UCSD-AML1 (cell line): Measurements from ENCODE around the gene TRAF2.

Experiments used
- DNase-seq: peaks from one replicate; lab custom pipeline; 2025; ENCODE audit not compliant: unreplicated experiment; lab: John Stamatoyannopoulos, UW

Gene TRAF2

DNA sequence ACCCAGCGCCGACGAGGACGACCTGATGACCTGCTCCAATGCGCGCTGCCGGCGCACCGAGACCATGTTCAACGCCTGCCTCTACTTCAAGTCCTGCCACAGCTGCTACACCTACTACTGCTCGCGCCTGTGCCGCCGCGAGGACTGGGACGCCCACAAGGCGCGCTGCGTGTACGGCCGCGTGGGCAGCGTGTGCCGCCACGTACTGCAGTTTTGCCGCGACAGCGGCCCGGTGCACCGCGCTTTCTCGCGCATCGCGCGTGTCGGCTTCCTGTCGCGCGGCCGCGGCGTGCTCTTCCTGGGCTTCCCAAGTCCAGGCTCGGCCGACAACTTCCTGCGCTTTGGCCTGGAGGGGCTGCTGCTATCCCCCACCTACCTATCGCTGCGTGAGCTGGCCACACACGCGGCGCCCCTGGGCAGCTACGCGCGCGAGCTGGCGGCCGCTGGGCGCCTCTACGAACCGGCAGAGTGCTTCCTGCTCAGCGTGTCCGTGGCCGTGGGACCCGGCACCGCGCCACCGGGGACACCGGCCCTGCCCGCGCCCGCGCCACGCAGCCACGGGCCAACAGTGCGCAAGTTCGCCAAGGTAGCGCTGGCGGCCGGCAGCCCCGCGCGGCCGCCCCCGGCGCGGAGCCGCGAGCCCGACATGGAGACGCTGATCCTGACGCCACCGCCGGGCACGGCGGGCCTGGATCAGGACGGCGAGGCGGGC lies 39.8 kb upstream of the TRAF2 start:
- DNase-seq = no peak

GRCh38 chr9:136847088-136847825 lies 39.1 kb upstream of the TRAF2 start:
- peak; percentile 56 for DNase-seq

- peak; percentile 89 for DNase-seq
Observed at GRCh38 chr9:136847826-136848392, 38.4 kb upstream of the TRAF2 start.

GRCh38 chr9:136848393-136849037 lies 37.8 kb upstream of the TRAF2 start:
- DNase-seq = peak; percentile 74

- peak; percentile 99 for DNase-seq
Observed at GRCh38 chr9:136849038-136849959, 37.0 kb upstream of the TRAF2 start, which contains the start of gene PHPT1. PHPT1 (plus strand) TSS chr9:136849409; CDS start chr9:136849431, 22 bp downstream.

- DNase-seq = no peak
Observed at GRCh38 chr9:136849960-136850865, 36.1 kb upstream of the TRAF2 start.

DNA sequence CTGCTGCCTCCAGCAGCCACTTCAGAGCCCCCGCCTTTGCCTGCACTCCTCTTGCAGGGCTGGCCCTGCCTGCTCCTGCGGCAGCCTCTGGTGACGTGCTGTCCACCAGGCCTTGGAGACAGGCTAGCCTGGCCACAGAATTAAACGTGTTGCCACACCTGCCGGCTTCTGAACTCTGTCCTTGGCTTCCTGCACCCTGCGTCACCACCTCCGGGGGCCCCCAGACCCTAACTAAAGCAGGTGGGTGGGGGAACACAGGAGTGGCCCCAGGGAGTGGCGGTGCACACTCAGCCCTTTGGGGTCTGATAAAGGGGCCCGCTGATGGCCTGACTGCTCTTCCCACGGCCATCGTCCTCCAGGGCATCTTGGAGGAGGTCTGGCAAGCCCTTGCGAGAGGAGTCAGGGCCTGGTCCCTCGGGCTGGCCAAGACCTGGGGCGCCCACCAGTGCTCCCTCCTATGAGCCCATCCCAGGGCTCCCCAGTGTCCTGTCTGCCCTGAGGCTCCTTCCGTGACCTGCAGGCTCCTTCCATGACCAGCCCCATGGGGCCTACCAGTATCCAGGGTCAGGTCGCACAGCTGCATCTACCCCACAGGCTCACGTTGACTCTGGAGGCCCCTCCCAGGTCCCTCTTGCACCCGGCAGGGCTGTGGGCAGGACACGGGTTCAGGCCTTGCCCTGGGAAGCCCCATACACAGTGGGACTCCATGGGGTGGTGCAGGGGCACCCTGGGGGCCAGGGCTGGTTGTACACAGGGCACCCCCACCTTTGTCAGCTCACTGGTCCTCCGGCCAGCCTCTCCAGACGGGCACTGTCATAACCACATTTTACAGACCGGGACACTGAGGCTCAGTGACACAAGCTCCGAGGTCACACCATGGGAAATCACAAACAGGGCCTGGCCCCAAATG lies 35.2 kb upstream of the TRAF2 start:
- no peak for DNase-seq

GRCh38 chr9:136851941-136852663 lies 34.2 kb upstream of the TRAF2 start, which contains the start of gene MAMDC4:
MAMDC4 (plus strand) TSS chr9:136852346; CDS start chr9:136852417, 71 bp downstream.
- DNase-seq = no peak

DNA sequence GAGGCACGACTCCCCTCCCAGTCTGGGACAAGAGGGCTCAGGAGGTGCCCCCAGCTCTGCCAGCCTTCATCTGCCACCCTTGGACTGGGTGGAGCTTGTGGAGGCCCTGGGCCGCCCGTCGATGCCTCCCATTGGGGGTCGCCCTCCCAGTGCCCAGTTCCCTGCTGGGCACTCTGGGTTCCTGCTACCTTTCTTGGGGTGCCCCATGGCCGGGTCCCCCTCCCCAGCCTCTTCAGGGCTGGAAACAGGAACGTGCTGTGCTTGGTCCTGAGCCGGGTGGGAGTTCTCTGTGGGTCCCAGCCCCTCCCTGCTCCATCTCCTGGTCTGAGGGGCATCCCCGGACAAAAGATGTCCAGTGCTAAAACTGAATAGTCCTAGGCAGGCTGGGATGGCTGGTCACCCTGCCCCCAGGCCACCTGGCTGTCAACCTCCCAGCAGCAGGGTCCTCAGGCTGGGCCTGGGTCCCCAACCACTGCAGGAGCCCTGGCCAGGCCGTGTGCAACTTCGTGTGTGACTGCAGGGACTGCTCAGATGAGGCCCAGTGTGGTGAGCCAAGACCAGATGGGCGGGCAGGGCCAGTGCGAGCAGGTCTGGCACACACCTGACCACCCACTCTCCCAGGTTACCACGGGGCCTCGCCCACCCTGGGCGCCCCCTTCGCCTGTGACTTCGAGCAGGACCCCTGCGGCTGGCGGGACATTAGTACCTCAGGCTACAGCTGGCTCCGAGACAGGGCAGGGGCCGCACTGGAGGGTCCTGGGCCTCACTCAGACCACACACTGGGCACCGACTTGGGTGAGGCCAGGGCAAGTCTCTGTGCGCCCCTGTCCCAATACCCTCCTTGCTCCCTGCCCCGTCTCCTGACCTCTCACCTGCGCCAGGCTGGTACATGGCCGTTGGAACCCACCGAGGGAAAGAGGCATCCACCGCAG lies 33.4 kb upstream of the TRAF2 start:
- no peak for DNase-seq

- DNase-seq = no peak
Observed at GRCh38 chr9:136853596-136854112, 32.7 kb upstream of the TRAF2 start.

- DNase-seq = no peak
Observed at GRCh38 chr9:136854113-136854841, 32.0 kb upstream of the TRAF2 start.

- DNase-seq = no peak
Observed at GRCh38 chr9:136854842-136855460, 31.4 kb upstream of the TRAF2 start.

- no peak for DNase-seq
Observed at GRCh38 chr9:136855461-136856078, 30.7 kb upstream of the TRAF2 start.

DNA sequence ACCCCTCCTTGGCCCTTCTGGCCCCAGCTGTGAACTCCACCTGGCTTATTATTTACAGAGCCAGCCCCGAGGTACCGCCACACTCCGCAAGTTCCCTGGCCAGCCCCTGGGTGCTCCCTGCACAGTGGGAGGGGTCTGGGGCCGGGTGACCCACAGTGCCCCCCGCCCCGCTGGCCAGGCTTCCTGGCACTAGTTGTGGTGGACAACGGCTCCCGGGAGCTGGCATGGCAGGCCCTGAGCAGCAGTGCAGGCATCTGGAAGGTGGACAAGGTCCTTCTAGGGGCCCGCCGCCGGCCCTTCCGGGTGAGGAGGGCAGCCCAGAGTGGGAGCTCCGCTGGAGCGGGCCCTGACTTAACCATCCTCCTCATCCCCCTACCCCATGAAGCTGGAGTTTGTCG lies 30.2 kb upstream of the TRAF2 start:
- DNase-seq = no peak
